ENCODE measurements around the gene IRX4. TPM values are rescaled to one million over a fixed set of nuclear protein-coding genes. Genes with fewer than 3 reads are reported as not detected.

IRX4 gene
- total RNA-seq (2011; cell fraction: chromatin; rRNA removed; ENCODE audit: low replicate concordance): 0.21 TPM in 1 of 2 replicates, not detected in the other
- total RNA-seq (2011; cell fraction: nucleolus; rRNA removed): not detected in 2 replicates
- total RNA-seq (2011; cell fraction: nucleoplasm; rRNA removed): not detected in 2 replicates
- total RNA-seq (2014; rRNA removed) (not detected in 2 replicates), total RNA-seq (2014; rRNA removed; fragmentation: Illumina TruSeq; extraction: Trizol) (not detected in 2 replicates), total RNA-seq (2015; rRNA removed; fragmentation: Illumina TruSeq; extraction: Trizol) (not detected in 2 replicates), total RNA-seq (2021) (not detected in 2 replicates), polyA plus RNA-seq (2011; rRNA removed) (not detected in 2 replicates), polyA plus RNA-seq (2014; fragmentation: Illumina TruSeq; extraction: Trizol) (not detected in 2 replicates), polyA plus RNA-seq (2014; fragmentation: Nextera tagmentation; extraction: Ambion mirVana) (not detected), polyA plus RNA-seq (2014; rRNA removed) (not detected in 2 replicates), polyA minus RNA-seq (2011; rRNA and poly(A)+ RNA removed) (not detected in 2 replicates), Bru-seq, nascent RNA (percentile 9 among the genes with signal in this experiment), BruChase-seq, experiment 1, labeled RNA remaining after a 2-hour chase (not detected), BruChase-seq, experiment 2, labeled RNA remaining after a 6-hour chase (percentile 13 among the genes with signal in this experiment)
- polyA plus RNA-seq (2011; cell fraction: cytosol; rRNA removed): not detected in 2 replicates
- 0.10 TPM in 1 of 2 replicates, not detected in the other for polyA plus RNA-seq (2011; cell fraction: nucleus; rRNA removed)
- 0.11 TPM in 1 of 2 replicates, not detected in the other for polyA plus RNA-seq (2012)
- polyA minus RNA-seq (2011; cell fraction: cytosol; rRNA and poly(A)+ RNA removed): not detected in 2 replicates
- 0.11 TPM in 1 of 2 replicates, not detected in the other for polyA minus RNA-seq (2011; cell fraction: nucleus; rRNA and poly(A)+ RNA removed)
- long read RNA-seq, experiment 1: 0 reads
- long read RNA-seq, experiment 2: 0 reads
- long read RNA-seq, experiment 3: 0 reads

DNA sequence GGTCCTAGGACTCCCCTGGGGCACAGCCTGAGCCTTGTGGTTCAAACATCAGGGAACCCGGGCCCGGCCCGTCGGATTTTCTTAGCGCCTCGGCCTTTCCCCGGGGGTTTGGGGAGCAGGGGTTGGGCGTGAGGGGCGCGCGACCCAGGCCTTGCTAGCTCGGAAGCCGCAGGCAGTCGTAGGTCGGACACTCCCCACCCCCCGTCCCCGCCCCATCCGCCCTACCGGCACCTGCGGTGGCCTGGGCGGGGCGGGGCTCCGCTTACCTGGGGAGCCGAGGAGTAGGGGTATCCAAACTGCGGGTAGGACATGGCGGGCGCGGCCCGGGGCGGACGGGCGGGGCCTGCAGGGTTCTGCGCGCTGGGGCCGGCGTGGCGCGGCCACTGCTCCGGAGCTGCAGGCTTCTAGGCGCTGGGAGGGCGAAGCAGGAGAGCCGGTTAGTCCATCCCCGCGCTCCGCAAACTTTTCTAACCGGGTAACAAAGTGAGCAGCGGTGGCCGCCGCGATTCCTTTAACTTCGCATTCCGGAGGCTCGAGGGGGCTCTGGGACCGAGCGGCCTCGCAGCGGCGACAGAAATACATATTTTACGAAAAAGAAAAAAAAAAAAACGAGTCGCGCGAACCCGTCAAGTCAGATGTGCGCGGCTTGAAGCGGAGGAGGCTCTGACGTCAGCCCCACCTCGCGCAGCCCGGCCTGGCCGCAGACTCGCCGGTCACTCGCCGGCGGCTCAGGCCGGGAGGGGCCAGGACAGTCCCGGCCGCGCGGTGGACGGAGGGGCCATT lies at the start of gene IRX4:
TSS of gene IRX4 (minus strand) at position 589 of the 783 bp plus-strand sequence. CDS start at position 311, 278 bp downstream.
- Histone ChIP-seq H4K20me1 (replicated peaks; ENCODE audit: control insufficient read depth, insufficient read depth, low read length) (no peaks in the 10 kb centered on the region), H3K4me2 (ENCODE audit: insufficient read depth, low read length) (no peak within 1 kb of the TSS), H3K9me1 (ENCODE audit: control insufficient read depth, insufficient read depth, low read length) (peaks cover 3% of the 10 kb centered on the region), H3K9ac (ENCODE audit: insufficient read depth in 1 of 2, low read depth in 2 of 2, low read length in 2 of 2) (no peak within 1 kb of the TSS), H3K27ac (ENCODE audit: extremely low read depth, low read depth, low read length) (no peak within 1 kb of the TSS), H3K27me3 (ENCODE audit: control insufficient read depth in 2 of 2, insufficient read depth in 2 of 2, low read length in 2 of 2) (peaks cover 12 to 35% of the 10 kb centered on the region in 2 experiments; a peak in 4 of 5 replicates), H2AFZ (ENCODE audit: low read depth, low read length) (no peak within 1 kb of the TSS), H3K9me3 (replicated peaks; ENCODE audit: control insufficient read depth, insufficient read depth, low read depth, low read length) (no peaks in the 10 kb centered on the region), H3K36me3 (ENCODE audit: control insufficient read depth, insufficient read depth, low read length) (no peaks in the 10 kb centered on the region), H3K79me2 (ENCODE audit: control insufficient read depth, insufficient read depth, low read length) (no peaks in the 10 kb centered on the region), H3K4me3 (no peak within 1 kb of the TSS), H3K4me1 (replicated peaks in 1 of 2; ENCODE audit: control insufficient read depth in 2 of 2, insufficient read depth in 2 of 2, low read length in 2 of 2) (peaks cover 0 to 19% of the 10 kb centered on the region in 2 experiments; a peak in 2 of 5 replicates)
- FAIRE-seq (no peak), ATAC-seq (peak; percentile 67), DNase-seq (ENCODE audit: extremely low read depth in 1 of 4, low spot score in 3 of 4) (peak in 1 of 4 experiments; percentile 41)
- BruUV-seq (replicated peaks): no TSS peak
- no peak for TF ChIP-seq CHD4 (IDR thresholded peaks at IDR 0.05; ENCODE audit: insufficient read depth, insufficient replicate concordance, low read depth, low read length, poor library complexity, severe bottlenecking)
- TF ChIP-seq EP400 (IDR thresholded peaks at IDR 0.05): no peak
- TF ChIP-seq PCBP1 (IDR thresholded peaks at IDR 0.05; ENCODE audit: low read depth, low read length, poor library complexity, severe bottlenecking): peak; percentile 3
- TF ChIP-seq FUS (optimal IDR thresholded peaks at IDR 0.05; ENCODE audit: low read depth, low read length): no peak
- TF ChIP-seq CREM (IDR thresholded peaks at IDR 0.05; ENCODE audit: low read depth): 0 out of 2 replicates have a peak, but pooled peaks have one; percentile 21
- TF ChIP-seq PRPF4 (IDR thresholded peaks at IDR 0.05; ENCODE audit: insufficient read depth, low read depth, low read length, poor library complexity, severe bottlenecking): no peak
- TF ChIP-seq ADNP (tag; IDR thresholded peaks at IDR 0.05): no peak
- TF ChIP-seq BDP1 (IDR thresholded peaks at IDR 0.05; ENCODE audit: insufficient read depth, insufficient read length): no peak
- TF ChIP-seq ZBTB17 (CRISPR knock-in tag; IDR thresholded peaks at IDR 0.05): no peak
- TF ChIP-seq SRSF7 (optimal IDR thresholded peaks at IDR 0.05; ENCODE audit: low read depth, low read length): no peak
- no peak for TF ChIP-seq TEAD2 (tag; IDR thresholded peaks at IDR 0.05)
- POLR2A ChIA-PET: no interaction called here
- CTCF ChIA-PET (ENCODE audit: low intra/inter-chr PET ratio): no interaction called here
- WGBS (ENCODE audit: insufficient coverage, low coverage, missing lambda C conversion rate): 47% methylated on average over 37 of the region's 83 CpGs
- in situ Hi-C loops (cut with MboI): no loop called here
- intact Hi-C loops (cut with micrococcal nuclease): no loop called here

Data from K562 (cell line).